Measurements from ENCODE around the gene KCNQ5.

Gene KCNQ5

GRCh38 chr6:72675396-72675795, 53.5 kb downstream of the KCNQ5 start:
- Mint-ChIP-seq H3K36me3 (peaks cover 4% of the 10 kb centered on the region), H3K27ac (no peak overlapping the region), H3K27me3 (no peaks in the 10 kb centered on the region), H3K4me1 (peaks cover 3% of the 10 kb centered on the region), H3K4me3 (no peak overlapping the region), H3K9me3 (no peaks in the 10 kb centered on the region)
- ATAC-seq (ENCODE audit: low read depth) (no peak), DNase-seq (ENCODE audit: low spot score in 2 of 2) (no peak)

- ATAC-seq (ENCODE audit: low read depth) = no peak
- no peaks in the 10 kb centered on the region for H3K9me3 Mint-ChIP-seq
- no peak overlapping the region for H3K27ac Mint-ChIP-seq
- no peak for DNase-seq (ENCODE audit: low spot score in 2 of 2)
- H3K36me3 Mint-ChIP-seq = peaks cover 4% of the 10 kb centered on the region
- H3K27me3 Mint-ChIP-seq = no peaks in the 10 kb centered on the region
- no peak overlapping the region for H3K4me3 Mint-ChIP-seq
- H3K4me1 Mint-ChIP-seq = no peaks in the 10 kb centered on the region
Measured at GRCh38 chr6:72676995-72677394, 55.1 kb downstream of the KCNQ5 start.

- H3K4me3 Mint-ChIP-seq = no peak overlapping the region
- ATAC-seq (ENCODE audit: low read depth) (no peak), DNase-seq (ENCODE audit: low spot score in 2 of 2) (no peak)
- H3K4me1 Mint-ChIP-seq = no peaks in the 10 kb centered on the region
- H3K27me3 Mint-ChIP-seq = no peaks in the 10 kb centered on the region
- H3K27ac Mint-ChIP-seq = no peak overlapping the region
- H3K36me3 Mint-ChIP-seq = peaks cover 6% of the 10 kb centered on the region
- no peaks in the 10 kb centered on the region for H3K9me3 Mint-ChIP-seq
Measured at GRCh38 chr6:72677740-72678139, 55.9 kb downstream of the KCNQ5 start.

GRCh38 chr6:72683797-72684196, 61.9 kb downstream of the KCNQ5 start:
- DNase-seq (ENCODE audit: low spot score in 2 of 2) (no peak), ATAC-seq (ENCODE audit: low read depth) (no peak)
- H3K4me1 Mint-ChIP-seq = no peaks in the 10 kb centered on the region
- H3K27ac Mint-ChIP-seq = no peak overlapping the region
- H3K36me3 Mint-ChIP-seq = peaks cover 8% of the 10 kb centered on the region
- H3K9me3 Mint-ChIP-seq = no peaks in the 10 kb centered on the region
- no peak overlapping the region for H3K4me3 Mint-ChIP-seq
- no peaks in the 10 kb centered on the region for H3K27me3 Mint-ChIP-seq

- ATAC-seq (ENCODE audit: low read depth) = peak; percentile 86
- H3K36me3 Mint-ChIP-seq = peaks cover 4% of the 10 kb centered on the region
Measured at GRCh38 chr6:72689107-72689954, 67.5 kb downstream of the KCNQ5 start.

GRCh38 chr6:72691249-72691648, 69.4 kb downstream of the KCNQ5 start:
- ATAC-seq (ENCODE audit: low read depth) = no peak
- Mint-ChIP-seq H3K36me3 (peaks cover 8% of the 10 kb centered on the region), H3K4me3 (no peak overlapping the region), H3K4me1 (peaks cover 8% of the 10 kb centered on the region), H3K9me3 (no peaks in the 10 kb centered on the region), H3K27ac (no peak overlapping the region), H3K27me3 (no peaks in the 10 kb centered on the region)
- DNase-seq (ENCODE audit: low spot score in 2 of 2) = no peak

More at GRCh38 chr6:72689107-72689954, 67.5 kb downstream of the KCNQ5 start:
- no peaks in the 10 kb centered on the region for H3K9me3 Mint-ChIP-seq
- H3K27ac Mint-ChIP-seq = peak overlapping the region; percentile 89
- H3K4me3 Mint-ChIP-seq = peak overlapping the region; percentile 79
- DNase-seq (ENCODE audit: low spot score in 2 of 2) = peak; percentile 11 to 16
- H3K27me3 Mint-ChIP-seq = no peaks in the 10 kb centered on the region
- peaks cover 8% of the 10 kb centered on the region for H3K4me1 Mint-ChIP-seq

- H3K27me3 Mint-ChIP-seq = no peaks in the 10 kb centered on the region
- no peak for DNase-seq (ENCODE audit: low spot score in 2 of 2)
- H3K9me3 Mint-ChIP-seq = no peaks in the 10 kb centered on the region
- H3K4me3 Mint-ChIP-seq = no peak overlapping the region
- peaks cover 4% of the 10 kb centered on the region for H3K4me1 Mint-ChIP-seq
- H3K36me3 Mint-ChIP-seq = peaks cover 7% of the 10 kb centered on the region
- no peak overlapping the region for H3K27ac Mint-ChIP-seq
- no peak for ATAC-seq (ENCODE audit: low read depth)
Measured at GRCh38 chr6:72696055-72696454, 74.2 kb downstream of the KCNQ5 start.

- Mint-ChIP-seq H3K9me3 (no peaks in the 10 kb centered on the region), H3K27ac (no peak overlapping the region), H3K27me3 (no peaks in the 10 kb centered on the region), H3K4me1 (peaks cover 8% of the 10 kb centered on the region), H3K36me3 (peaks cover 7% of the 10 kb centered on the region), H3K4me3 (no peak overlapping the region)
- no peak for ATAC-seq (ENCODE audit: low read depth)
- no peak for DNase-seq (ENCODE audit: low spot score in 2 of 2)
Measured at GRCh38 chr6:72699159-72699558, 77.3 kb downstream of the KCNQ5 start.

GRCh38 chr6:72702421-72702820, 80.6 kb downstream of the KCNQ5 start:
- H3K9me3 Mint-ChIP-seq = no peaks in the 10 kb centered on the region
- H3K27ac Mint-ChIP-seq = no peak overlapping the region
- DNase-seq (ENCODE audit: low spot score in 2 of 2) (no peak), ATAC-seq (ENCODE audit: low read depth) (no peak)
- no peak overlapping the region for H3K4me3 Mint-ChIP-seq
- H3K36me3 Mint-ChIP-seq = peaks cover 3% of the 10 kb centered on the region
- peaks cover 8% of the 10 kb centered on the region for H3K4me1 Mint-ChIP-seq
- H3K27me3 Mint-ChIP-seq = no peaks in the 10 kb centered on the region

- Mint-ChIP-seq H3K4me3 (no peak overlapping the region), H3K4me1 (peaks cover 8% of the 10 kb centered on the region), H3K36me3 (peaks cover 3% of the 10 kb centered on the region), H3K9me3 (no peaks in the 10 kb centered on the region), H3K27ac (no peak overlapping the region), H3K27me3 (no peaks in the 10 kb centered on the region)
- ATAC-seq (ENCODE audit: low read depth) (no peak), DNase-seq (ENCODE audit: low spot score in 2 of 2) (no peak)
Measured at GRCh38 chr6:72703093-72703492, 81.2 kb downstream of the KCNQ5 start.

- DNase-seq (ENCODE audit: low spot score in 2 of 2) (no peak), ATAC-seq (ENCODE audit: low read depth) (no peak)
- peaks cover 3% of the 10 kb centered on the region for H3K9me3 Mint-ChIP-seq
- H3K36me3 Mint-ChIP-seq = peaks cover 3% of the 10 kb centered on the region
- H3K4me1 Mint-ChIP-seq = peaks cover 6% of the 10 kb centered on the region
- H3K27me3 Mint-ChIP-seq = no peaks in the 10 kb centered on the region
- no peak overlapping the region for H3K4me3 Mint-ChIP-seq
- no peak overlapping the region for H3K27ac Mint-ChIP-seq
Measured at GRCh38 chr6:72704979-72705378, 83.1 kb downstream of the KCNQ5 start.

GRCh38 chr6:72709431-72709830, 87.6 kb downstream of the KCNQ5 start:
- Mint-ChIP-seq H3K9me3 (peaks cover 6% of the 10 kb centered on the region), H3K36me3 (peaks cover 13% of the 10 kb centered on the region), H3K4me3 (no peak overlapping the region), H3K27ac (no peak overlapping the region), H3K4me1 (peaks cover 3% of the 10 kb centered on the region), H3K27me3 (no peaks in the 10 kb centered on the region)
- DNase-seq (ENCODE audit: low spot score in 2 of 2) (no peak), ATAC-seq (ENCODE audit: low read depth) (no peak)

- H3K4me1 Mint-ChIP-seq = peaks cover 3% of the 10 kb centered on the region
- peaks cover 6% of the 10 kb centered on the region for H3K9me3 Mint-ChIP-seq
- H3K27ac Mint-ChIP-seq = no peak overlapping the region
- no peaks in the 10 kb centered on the region for H3K27me3 Mint-ChIP-seq
- ATAC-seq (ENCODE audit: low read depth) (no peak), DNase-seq (ENCODE audit: low spot score in 2 of 2) (no peak)
- H3K36me3 Mint-ChIP-seq = peaks cover 13% of the 10 kb centered on the region
- H3K4me3 Mint-ChIP-seq = no peak overlapping the region
Measured at GRCh38 chr6:72711731-72712130, 89.9 kb downstream of the KCNQ5 start.

- no peak for DNase-seq (ENCODE audit: low spot score in 2 of 2)
- Mint-ChIP-seq H3K27me3 (no peaks in the 10 kb centered on the region), H3K36me3 (peaks cover 13% of the 10 kb centered on the region), H3K4me1 (peaks cover 3% of the 10 kb centered on the region), H3K9me3 (peaks cover 6% of the 10 kb centered on the region), H3K4me3 (no peak overlapping the region), H3K27ac (no peak overlapping the region)
- no peak for ATAC-seq (ENCODE audit: low read depth)
Measured at GRCh38 chr6:72712910-72713309, 91.0 kb downstream of the KCNQ5 start.

- Mint-ChIP-seq H3K27ac (no peak overlapping the region), H3K4me1 (peaks cover 3% of the 10 kb centered on the region), H3K27me3 (no peaks in the 10 kb centered on the region), H3K4me3 (no peak overlapping the region), H3K36me3 (peaks cover 9% of the 10 kb centered on the region), H3K9me3 (peaks cover 3% of the 10 kb centered on the region)
- ATAC-seq (ENCODE audit: low read depth) (no peak), DNase-seq (ENCODE audit: low spot score in 2 of 2) (no peak)
Measured at GRCh38 chr6:72715119-72715518, 93.3 kb downstream of the KCNQ5 start.

All from memory B cell (primary cell).